MM.1S (cell line): ENCODE measurements around the gene NUP153.

ENCODE experiments used
- DNase-seq: peaks from one replicate; pipeline ENCODE4 v3.0.0-alpha.2; 2015
- H2AFZ ChIP-seq: fragments of 300-600 bp; sonication (generic); 2 replicates; pipeline ENCODE4 v1.6.0; 2016; ENCODE audit warnings: antibody characterized with exemption, low read length
- H3F3A ChIP-seq: fragments of 300-600 bp; sonication (generic); 2 replicates; pipeline ENCODE4 v1.6.1; 2016; ENCODE audit warnings: mild to moderate bottlenecking, antibody characterized with exemption, low read length, moderate library complexity, mixed read lengths; ENCODE audit not compliant: insufficient read depth
- H3K27ac ChIP-seq: fragments of 300-600 bp; sonication (generic); 2 replicates; pipeline ENCODE4 v1.5.1; 2016; ENCODE audit warnings: mild to moderate bottlenecking, low read length
- H3K27me3 ChIP-seq: fragments of 300-600 bp; sonication (generic); replicated peaks from 2 replicates; pipeline ENCODE4 v1.6.0; 2016; ENCODE audit warnings: low read length; ENCODE audit not compliant: insufficient read depth
- H3K36me3 ChIP-seq: fragments of 300-600 bp; sonication (generic); replicated peaks from 2 replicates; pipeline ENCODE4 v1.6.1; 2016; ENCODE audit warnings: mild to moderate bottlenecking, low read length, mixed read lengths; ENCODE audit not compliant: insufficient read depth
- H3K4me1 ChIP-seq: fragments of 300-600 bp; sonication (generic); 2 replicates; pipeline ENCODE4 v1.6.1; 2016; ENCODE audit warnings: low read length, mixed read lengths
- H3K4me2 ChIP-seq: fragments of 300-600 bp; sonication (generic); 2 replicates; pipeline ENCODE4 v1.6.0; 2016; ENCODE audit warnings: low read depth, low read length
- H3K4me3 ChIP-seq: fragments of 300-600 bp; sonication (generic); 2 replicates; pipeline ENCODE4 v1.5.1; 2016; ENCODE audit warnings: low read length, mixed read lengths
- H3K79me2 ChIP-seq: fragments of 300-600 bp; sonication (generic); 2 replicates; pipeline ENCODE4 v1.6.1; 2016; ENCODE audit warnings: mixed run types, low read length, mixed read lengths
- H3K9ac ChIP-seq: fragments of 300-600 bp; sonication (generic); 2 replicates; pipeline ENCODE4 v1.6.1; 2016; ENCODE audit warnings: low read length, mixed read lengths
- H3K9me2 ChIP-seq: fragments of 300-600 bp; sonication (generic); replicated peaks from 2 replicates; pipeline ENCODE4 v1.6.1; 2016; ENCODE audit warnings: mild to moderate bottlenecking, low read length, mixed read lengths; ENCODE audit not compliant: insufficient read depth
- H3K9me3 ChIP-seq: fragments of 300-600 bp; sonication (generic); replicated peaks from 2 replicates; pipeline ENCODE4 v1.6.1; 2016; ENCODE audit warnings: mild to moderate bottlenecking, low read length, mixed read lengths; ENCODE audit not compliant: insufficient read depth
- H4K20me1 ChIP-seq: fragments of 300-600 bp; sonication (generic); 2 replicates; pipeline ENCODE4 v1.6.1; 2016; ENCODE audit warnings: mild to moderate bottlenecking, low read length, moderate library complexity, mixed read lengths; ENCODE audit not compliant: insufficient read depth
- EZH2 ChIP-seq: fragments of 300-600 bp; sonication (generic); optimal IDR thresholded peaks from 2 replicates; pipeline ENCODE3; 2017; ENCODE audit warnings: low read depth, mild to moderate bottlenecking, antibody characterized with exemption, low read length, mixed read lengths
- EZH2phosphoT487 ChIP-seq: fragments of 300-600 bp; sonication (generic); IDR thresholded peaks from 2 replicates; pipeline ENCODE4 v1.6.1; 2018; ENCODE audit warnings: antibody characterized with exemption, low read length
- TF ChIP-seq, protein P1 (sequence below): fragments of 300-600 bp; sonication (generic); IDR thresholded peaks from 2 replicates; pipeline ENCODE4 v1.5.1; 2016; ENCODE audit warnings: antibody characterized with exemption, low read length, mixed read lengths

NUP153 gene

DNA sequence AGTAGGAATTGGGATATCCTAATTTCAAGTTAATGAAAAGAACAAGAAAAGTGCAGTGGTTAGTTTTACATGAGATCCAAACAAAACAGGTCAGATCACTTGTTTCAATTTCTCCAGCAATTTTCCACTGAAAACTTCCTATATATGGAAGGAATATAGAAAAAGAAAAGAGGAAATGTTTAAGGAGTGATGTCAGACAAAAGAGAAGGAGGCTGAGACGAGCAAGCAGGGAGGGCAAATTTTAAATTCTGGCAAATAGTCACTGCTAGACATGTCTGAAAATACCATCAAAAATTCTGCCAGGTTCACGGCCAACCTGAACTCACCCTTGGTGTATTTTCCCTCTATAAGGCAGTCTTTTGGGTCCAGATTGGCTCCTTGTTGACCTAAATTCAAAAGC is 9.5 kb upstream of the NUP153 start:
- Histone ChIP-seq H2AFZ (no peak overlapping the region), H3K4me3 (no peak overlapping the region), H4K20me1 (no peaks in the 10 kb centered on the region), H3K79me2 (no peaks in the 10 kb centered on the region), H3K27ac (no peak overlapping the region), H3K9me2 (no peaks in the 10 kb centered on the region), H3K4me2 (no peak overlapping the region), H3K9ac (no peak overlapping the region), H3K4me1 (no peaks in the 10 kb centered on the region), H3F3A (no peaks in the 10 kb centered on the region), H3K9me3 (no peaks in the 10 kb centered on the region), H3K36me3 (no peaks in the 10 kb centered on the region), H3K27me3 (no peaks in the 10 kb centered on the region)
- no peak for DNase-seq
- TF ChIP-seq EZH2phosphoT487 = no peak
- TF ChIP-seq, protein P1, sequence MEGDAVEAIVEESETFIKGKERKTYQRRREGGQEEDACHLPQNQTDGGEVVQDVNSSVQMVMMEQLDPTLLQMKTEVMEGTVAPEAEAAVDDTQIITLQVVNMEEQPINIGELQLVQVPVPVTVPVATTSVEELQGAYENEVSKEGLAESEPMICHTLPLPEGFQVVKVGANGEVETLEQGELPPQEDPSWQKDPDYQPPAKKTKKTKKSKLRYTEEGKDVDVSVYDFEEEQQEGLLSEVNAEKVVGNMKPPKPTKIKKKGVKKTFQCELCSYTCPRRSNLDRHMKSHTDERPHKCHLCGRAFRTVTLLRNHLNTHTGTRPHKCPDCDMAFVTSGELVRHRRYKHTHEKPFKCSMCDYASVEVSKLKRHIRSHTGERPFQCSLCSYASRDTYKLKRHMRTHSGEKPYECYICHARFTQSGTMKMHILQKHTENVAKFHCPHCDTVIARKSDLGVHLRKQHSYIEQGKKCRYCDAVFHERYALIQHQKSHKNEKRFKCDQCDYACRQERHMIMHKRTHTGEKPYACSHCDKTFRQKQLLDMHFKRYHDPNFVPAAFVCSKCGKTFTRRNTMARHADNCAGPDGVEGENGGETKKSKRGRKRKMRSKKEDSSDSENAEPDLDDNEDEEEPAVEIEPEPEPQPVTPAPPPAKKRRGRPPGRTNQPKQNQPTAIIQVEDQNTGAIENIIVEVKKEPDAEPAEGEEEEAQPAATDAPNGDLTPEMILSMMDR = no peak
- no peak for TF ChIP-seq EZH2

DNA sequence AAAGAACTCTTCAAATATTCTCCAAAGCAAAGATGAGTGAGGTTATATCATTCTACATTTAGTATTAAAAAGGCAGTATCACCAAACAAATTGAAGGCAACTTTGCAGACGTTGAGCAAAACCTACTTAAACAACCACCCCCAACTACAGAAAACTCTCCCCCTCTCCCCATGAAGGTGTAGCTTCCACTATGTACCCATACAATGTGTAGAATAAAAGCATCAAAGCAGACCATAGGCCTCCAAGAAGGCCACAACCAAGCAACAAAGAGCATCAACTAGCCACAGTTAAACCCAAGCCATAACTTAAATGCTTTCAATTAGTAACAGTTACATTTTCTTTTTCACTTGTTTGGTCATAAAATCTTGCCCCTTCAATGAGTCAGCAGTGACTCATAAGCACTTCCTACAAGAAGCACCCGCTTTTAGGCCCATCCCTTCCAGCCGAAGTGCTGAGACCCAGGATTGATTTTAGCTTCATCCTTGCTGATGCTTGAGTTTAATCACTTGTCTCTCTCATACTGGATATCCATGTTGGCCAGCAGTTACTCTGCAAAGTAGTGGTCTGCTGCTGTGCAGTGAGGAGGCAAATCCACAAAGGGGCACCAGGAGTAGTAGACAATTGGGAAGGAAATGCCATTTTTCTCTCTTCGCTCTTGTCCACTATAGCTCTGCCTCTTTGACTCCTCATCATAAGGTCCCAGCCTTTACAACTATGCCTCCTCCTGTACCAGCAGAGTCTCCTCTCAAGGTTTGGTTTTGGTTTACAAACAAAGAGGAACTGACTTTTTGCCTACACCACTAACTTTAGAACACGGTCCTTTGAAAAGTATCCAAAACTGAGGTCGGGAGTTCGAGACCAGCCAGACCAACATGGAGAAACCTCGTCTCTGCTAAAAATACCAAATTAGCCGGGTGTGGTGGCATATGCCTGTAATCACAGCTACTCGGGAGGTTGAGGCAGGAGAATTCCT is 8.4 kb upstream of the NUP153 start:
- H4K20me1 ChIP-seq = no peaks in the 10 kb centered on the region
- H3K4me1 ChIP-seq = no peaks in the 10 kb centered on the region
- TF ChIP-seq, protein P1 = no peak
- TF ChIP-seq EZH2phosphoT487 = no peak
- TF ChIP-seq EZH2 = no peak
- H3K79me2 ChIP-seq = no peaks in the 10 kb centered on the region
- H3K4me2 ChIP-seq = no peak overlapping the region
- no peaks in the 10 kb centered on the region for H3K9me3 ChIP-seq
- no peak for DNase-seq
- H3K27me3 ChIP-seq = no peaks in the 10 kb centered on the region
- H2AFZ ChIP-seq = no peak overlapping the region
- H3K9ac ChIP-seq = no peak overlapping the region
- no peak overlapping the region for H3K4me3 ChIP-seq
- no peaks in the 10 kb centered on the region for H3K9me2 ChIP-seq
- no peak overlapping the region for H3K27ac ChIP-seq
- H3K36me3 ChIP-seq = no peaks in the 10 kb centered on the region
- H3F3A ChIP-seq = no peaks in the 10 kb centered on the region

DNA sequence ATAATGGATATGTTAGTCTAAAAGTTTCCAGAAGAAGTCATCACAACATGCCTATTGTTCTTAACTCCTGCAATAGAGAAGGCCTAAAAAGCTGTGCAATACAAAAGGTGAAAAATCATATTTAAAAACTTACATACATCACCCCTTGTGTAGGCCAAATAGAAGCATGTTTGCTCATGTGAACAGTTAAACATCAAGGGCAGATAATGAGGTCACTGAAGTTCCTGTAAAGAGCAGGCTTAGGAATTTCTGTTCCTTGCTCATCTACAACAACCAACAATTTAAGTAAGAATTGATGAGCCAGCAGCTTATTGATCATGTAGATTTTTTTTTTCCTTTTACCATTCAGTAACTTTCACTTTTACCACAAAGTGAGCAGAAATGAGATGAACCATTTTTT is 7.5 kb upstream of the NUP153 start:
- Histone ChIP-seq H3K27ac (no peak overlapping the region), H3F3A (no peaks in the 10 kb centered on the region), H4K20me1 (no peaks in the 10 kb centered on the region), H3K79me2 (no peaks in the 10 kb centered on the region), H3K27me3 (no peaks in the 10 kb centered on the region), H2AFZ (no peak overlapping the region), H3K4me3 (no peak overlapping the region), H3K9me2 (no peaks in the 10 kb centered on the region), H3K4me2 (no peak overlapping the region), H3K9me3 (no peaks in the 10 kb centered on the region), H3K9ac (no peak overlapping the region), H3K4me1 (no peaks in the 10 kb centered on the region), H3K36me3 (no peaks in the 10 kb centered on the region)
- TF ChIP-seq, protein P1 = no peak
- TF ChIP-seq EZH2phosphoT487 (no peak), EZH2 (no peak)
- no peak for DNase-seq
